ENCODE measurements around the gene SH3PXD2A.
A peak's percentile ranks its signal among the peaks of the same experiment; 100 is the strongest.

Gene SH3PXD2A

GRCh38 chr10:103812432-103812831 lies 42.9 kb downstream of the SH3PXD2A start:
- no peak for DNase-seq (ENCODE audit: low read depth in 2 of 2)

- no peak for DNase-seq (ENCODE audit: low read depth in 2 of 2)
Observed at GRCh38 chr10:103812004-103812403, 43.4 kb downstream of the SH3PXD2A start.

GRCh38 chr10:103811463-103811862 lies 43.9 kb downstream of the SH3PXD2A start:
- DNase-seq (ENCODE audit: low read depth in 2 of 2), result no peak

GRCh38 chr10:103808780-103809179 lies 46.6 kb downstream of the SH3PXD2A start:
- DNase-seq (ENCODE audit: low read depth in 2 of 2), result no peak

GRCh38 chr10:103807996-103808395 lies 47.4 kb downstream of the SH3PXD2A start:
- no peak for DNase-seq (ENCODE audit: low read depth in 2 of 2)

- no peak for DNase-seq (ENCODE audit: low read depth in 2 of 2)
Observed at GRCh38 chr10:103806395-103807187, 48.8 kb downstream of the SH3PXD2A start.

GRCh38 chr10:103805781-103806180 lies 49.6 kb downstream of the SH3PXD2A start:
- no peak for DNase-seq (ENCODE audit: low read depth in 2 of 2)

GRCh38 chr10:103804871-103805270 lies 50.5 kb downstream of the SH3PXD2A start:
- no peak for DNase-seq (ENCODE audit: low read depth in 2 of 2)

- DNase-seq (ENCODE audit: low read depth in 2 of 2), result no peak
Observed at GRCh38 chr10:103803941-103804340, 51.4 kb downstream of the SH3PXD2A start.

- DNase-seq (ENCODE audit: low read depth in 2 of 2), result no peak
Observed at GRCh38 chr10:103802637-103803353, 52.6 kb downstream of the SH3PXD2A start.

- no peak for DNase-seq (ENCODE audit: low read depth in 2 of 2)
Observed at GRCh38 chr10:103802081-103802480, 53.3 kb downstream of the SH3PXD2A start.

- DNase-seq (ENCODE audit: low read depth in 2 of 2), result no peak
Observed at GRCh38 chr10:103800789-103801540, 54.4 kb downstream of the SH3PXD2A start.

- no peak for DNase-seq (ENCODE audit: low read depth in 2 of 2)
Observed at GRCh38 chr10:103800089-103800488, 55.3 kb downstream of the SH3PXD2A start.

GRCh38 chr10:103799341-103799740 lies 56.0 kb downstream of the SH3PXD2A start:
- no peak for DNase-seq (ENCODE audit: low read depth in 2 of 2)

- DNase-seq (ENCODE audit: low read depth in 2 of 2), result no peak
Observed at GRCh38 chr10:103798511-103798910, 56.9 kb downstream of the SH3PXD2A start.

- DNase-seq (ENCODE audit: low read depth in 2 of 2), result no peak
Observed at GRCh38 chr10:103797857-103798256, 57.5 kb downstream of the SH3PXD2A start.

GRCh38 chr10:103795634-103796270 lies 59.6 kb downstream of the SH3PXD2A start:
- DNase-seq (ENCODE audit: low read depth in 2 of 2), result peak in 1 of 2 experiments; percentile 16

- DNase-seq (ENCODE audit: low read depth in 2 of 2), result no peak
Observed at GRCh38 chr10:103794996-103795395, 60.4 kb downstream of the SH3PXD2A start.

- no peak for DNase-seq (ENCODE audit: low read depth in 2 of 2)
Observed at GRCh38 chr10:103793920-103794883, 61.2 kb downstream of the SH3PXD2A start.

- DNase-seq (ENCODE audit: low read depth in 2 of 2), result no peak
Observed at GRCh38 chr10:103793429-103793828, 61.9 kb downstream of the SH3PXD2A start.

- peak in 1 of 2 experiments; percentile 16 for DNase-seq (ENCODE audit: low read depth in 2 of 2)
Observed at GRCh38 chr10:103792547-103792946, 62.8 kb downstream of the SH3PXD2A start.

All from fibroblast of skin of left quadriceps (primary cell).